TTC549 (cell line): Measurements from ENCODE around the gene GINS2.

Experiments used
- FAIRE-seq: peaks from 2 replicates; lab custom pipeline; 2012; peaks lifted over from hg19 to GRCh38; lab: Jason Lieb, UNC

The GINS2 gene

DNA sequence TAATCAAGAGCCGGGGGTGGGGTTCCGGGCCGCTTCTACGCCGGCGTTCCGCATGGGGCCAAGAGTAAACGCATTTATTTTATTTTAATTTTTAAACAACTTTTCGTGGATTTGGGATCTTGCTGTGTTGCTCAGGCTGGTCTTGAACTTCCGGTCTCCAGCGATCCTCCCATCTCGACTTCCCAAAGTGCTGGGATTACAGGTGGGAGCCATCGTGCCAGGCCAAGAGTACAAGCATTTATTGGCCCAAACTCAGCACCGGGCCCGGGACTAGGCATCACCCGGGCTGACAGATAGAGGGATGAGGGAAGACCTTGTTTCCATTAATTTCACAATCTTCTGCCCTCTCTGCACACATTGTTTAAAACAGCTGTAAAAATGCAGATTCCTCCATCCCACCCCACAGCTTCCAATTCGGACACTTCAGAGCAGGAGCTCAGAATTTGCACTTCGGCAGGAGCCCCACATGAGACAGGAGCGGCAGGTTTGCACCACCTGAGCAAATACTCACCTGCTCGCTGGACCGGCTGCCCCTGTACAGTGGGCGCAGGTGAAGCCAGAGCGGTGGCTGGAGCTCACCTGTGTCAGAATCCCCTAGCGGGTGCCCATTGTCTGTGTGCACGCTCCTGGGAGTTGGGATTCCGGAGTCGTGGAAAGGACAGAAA lies 663 bp upstream of the GINS2 start:
- FAIRE-seq, result no peak

DNA sequence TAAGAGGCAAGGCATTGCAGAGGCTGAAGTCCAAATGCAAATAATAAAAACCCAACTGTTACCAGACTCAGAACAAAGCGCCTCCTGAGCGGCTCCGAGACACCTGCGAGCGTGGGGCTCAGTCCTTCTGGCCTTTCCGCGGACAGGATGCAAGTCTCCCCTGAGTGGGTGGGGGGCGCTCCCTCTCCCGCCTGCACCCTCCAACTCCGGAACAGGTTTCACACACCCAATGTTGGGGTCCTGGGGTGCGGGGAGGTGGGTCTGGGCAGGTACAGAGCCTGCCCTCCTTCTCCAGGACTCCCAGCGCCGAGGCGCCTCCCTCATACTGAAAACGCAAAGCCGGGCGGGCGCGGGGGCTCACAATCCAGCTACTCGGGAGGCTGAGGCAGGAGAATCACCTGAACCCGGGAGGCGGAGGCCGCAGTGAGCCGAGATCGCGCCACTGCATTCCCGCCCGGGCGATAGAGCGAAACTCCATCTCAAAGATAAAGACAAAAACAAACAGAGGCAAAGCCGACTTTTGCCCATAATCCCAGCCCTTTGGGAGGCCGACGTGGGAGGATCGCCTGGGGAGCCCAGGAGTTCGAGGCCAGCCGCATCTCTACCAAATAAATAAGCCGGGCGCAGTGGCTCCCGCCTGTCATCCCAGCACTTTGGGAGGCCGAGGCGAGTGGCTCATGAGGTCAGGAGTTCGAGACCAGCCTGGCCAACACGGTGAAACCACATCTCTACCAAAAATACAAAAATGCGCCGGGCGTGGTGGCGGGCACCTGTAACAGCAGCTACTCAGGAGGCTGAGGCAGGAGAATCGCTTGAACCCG lies 893 bp downstream of the GINS2 start:
- FAIRE-seq, result no peak

GRCh38 chr16:85686912-85687591 lies 1.7 kb downstream of the GINS2 start:
- no peak for FAIRE-seq

GRCh38 chr16:85685251-85685650 lies 3.5 kb downstream of the GINS2 start:
- FAIRE-seq, result no peak

GRCh38 chr16:85683363-85683762 lies 5.4 kb downstream of the GINS2 start:
- FAIRE-seq, result no peak

DNA sequence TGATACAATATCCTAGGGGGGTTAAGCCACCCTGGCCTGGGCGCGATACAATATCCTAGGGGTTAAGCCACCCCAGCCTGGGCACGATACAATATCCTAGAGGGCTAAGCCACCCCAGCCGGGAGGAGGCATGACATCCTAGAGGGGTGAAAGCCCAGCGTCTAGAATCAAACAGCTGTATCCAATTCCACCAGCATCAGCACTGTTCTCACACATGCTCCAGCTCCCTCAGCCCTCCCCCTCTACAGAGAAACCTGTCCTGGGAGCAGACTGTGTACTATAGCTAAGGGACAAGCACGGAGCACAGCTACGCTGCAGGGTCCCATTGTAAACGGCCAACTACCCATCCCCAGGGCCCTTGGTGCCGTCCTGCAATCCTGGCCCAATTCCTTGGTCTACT lies 6.2 kb downstream of the GINS2 start:
- no peak for FAIRE-seq

DNA sequence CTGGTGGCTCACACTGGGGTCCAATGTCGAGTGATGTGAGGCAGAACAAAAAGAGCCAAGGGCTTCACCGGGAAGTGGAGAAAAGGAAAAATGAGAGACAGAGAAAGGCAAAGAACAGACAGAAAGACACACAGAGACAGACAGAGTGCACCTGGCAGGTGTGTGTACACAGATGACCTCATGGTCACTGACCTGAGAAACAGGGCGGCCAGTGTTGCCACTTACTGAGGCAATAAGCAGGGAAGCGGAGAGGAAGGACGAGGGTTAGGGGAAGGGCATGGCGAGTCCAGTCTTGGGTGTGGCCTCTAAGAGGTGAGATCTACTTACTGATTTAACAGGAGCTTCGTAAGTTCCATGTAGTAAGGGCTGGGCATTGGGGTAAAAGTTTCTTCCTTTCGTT lies 7.5 kb downstream of the GINS2 start:
- FAIRE-seq, result no peak

DNA sequence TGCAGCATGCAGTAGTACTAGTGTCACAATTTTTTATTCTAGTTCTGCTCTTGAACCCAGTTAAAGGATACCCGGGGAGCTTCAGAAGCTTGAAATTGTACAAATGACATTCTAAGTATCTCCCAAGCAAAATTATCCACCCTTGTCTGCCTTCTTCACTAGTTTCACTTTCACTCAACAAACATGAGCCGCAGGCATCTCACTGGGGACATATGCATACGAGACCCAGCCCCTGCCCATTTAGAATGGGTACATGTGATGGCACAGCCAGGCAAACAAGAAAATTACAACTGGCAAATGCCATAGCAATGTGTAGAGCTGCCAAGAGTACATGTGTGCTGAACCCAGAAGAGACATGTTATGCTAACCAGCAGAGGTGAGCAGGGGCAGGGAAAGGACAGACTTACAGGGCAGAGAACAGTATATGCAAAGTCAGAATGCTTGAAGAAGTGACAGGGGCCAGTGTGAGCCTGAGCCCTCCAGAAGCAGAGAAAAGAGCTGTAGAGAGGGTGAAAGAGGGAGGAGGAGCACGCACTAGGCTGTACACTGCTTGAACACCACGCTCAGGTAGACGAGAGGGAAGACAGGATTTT lies 8.3 kb downstream of the GINS2 start:
- FAIRE-seq, result no peak

GRCh38 chr16:85679870-85680269 lies 8.9 kb downstream of the GINS2 start:
- no peak for FAIRE-seq

DNA sequence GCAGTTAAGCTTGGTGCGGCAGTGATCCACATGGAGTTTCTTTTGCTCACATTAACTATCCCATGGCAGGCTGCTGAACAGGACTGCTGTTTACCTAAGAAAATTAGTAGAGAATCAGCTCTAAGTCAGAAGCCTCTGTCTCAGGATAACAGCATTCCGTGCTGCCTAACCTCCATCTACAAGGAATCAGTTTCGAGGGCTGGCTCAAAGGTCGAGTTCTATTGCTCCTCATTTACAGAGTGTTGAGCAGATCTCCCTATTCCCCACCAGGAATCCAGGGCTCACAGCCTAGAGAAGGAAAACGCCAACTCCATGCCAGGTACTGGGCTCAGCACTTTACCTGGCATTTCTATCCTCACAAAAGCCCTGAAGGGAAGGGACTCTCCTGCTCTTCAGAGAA lies 9.9 kb downstream of the GINS2 start:
- FAIRE-seq, result no peak

DNA sequence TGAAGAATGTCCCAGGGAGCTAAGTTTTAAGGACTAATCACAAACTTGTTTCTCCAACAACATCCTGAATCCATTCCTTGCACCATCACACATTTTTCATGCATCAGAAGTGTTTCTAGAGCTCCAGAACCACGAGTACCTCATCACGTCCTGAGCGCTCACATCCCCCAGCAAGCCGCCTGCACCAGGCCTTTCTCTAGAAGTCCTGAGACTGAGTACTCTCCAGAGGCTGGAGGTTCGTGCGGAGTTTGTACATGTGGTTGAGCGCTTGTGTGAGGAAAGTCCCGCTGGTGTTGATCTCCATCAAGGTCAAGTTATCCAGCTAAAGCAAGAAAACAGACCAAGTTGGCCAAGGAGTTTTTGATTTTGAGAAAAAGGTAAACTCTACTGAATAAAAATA lies 10.7 kb downstream of the GINS2 start:
- no peak for FAIRE-seq

DNA sequence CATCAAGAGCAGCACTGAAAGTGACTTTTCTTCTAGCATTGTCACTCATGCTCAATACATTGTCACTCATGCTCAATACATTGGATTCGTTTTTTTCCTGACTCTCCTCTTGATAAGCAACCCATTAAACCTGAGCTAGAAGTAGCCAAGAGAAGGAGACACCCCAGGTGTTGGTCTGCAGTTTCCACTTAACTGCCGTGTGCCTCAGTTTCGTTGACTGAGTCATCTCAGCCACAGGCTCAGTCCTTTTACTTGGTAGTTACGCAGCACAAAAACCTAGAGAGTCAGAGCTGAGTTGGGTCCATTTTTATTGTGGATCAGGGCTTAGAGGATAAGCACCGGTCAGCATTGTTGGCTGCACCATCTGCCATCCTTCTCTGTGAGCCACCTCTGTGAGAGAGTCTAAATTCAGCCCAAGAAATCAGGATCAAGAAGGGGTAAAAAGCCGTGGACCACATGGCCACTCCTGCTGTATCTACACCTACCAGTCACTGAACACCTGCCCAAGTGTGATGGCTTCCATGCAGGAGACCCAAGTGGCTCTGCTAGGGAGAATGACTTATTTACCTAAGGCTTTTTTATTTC lies 11.3 kb downstream of the GINS2 start:
- no peak for FAIRE-seq

GRCh38 chr16:85676466-85676865 lies 12.3 kb downstream of the GINS2 start:
- no peak for FAIRE-seq

DNA sequence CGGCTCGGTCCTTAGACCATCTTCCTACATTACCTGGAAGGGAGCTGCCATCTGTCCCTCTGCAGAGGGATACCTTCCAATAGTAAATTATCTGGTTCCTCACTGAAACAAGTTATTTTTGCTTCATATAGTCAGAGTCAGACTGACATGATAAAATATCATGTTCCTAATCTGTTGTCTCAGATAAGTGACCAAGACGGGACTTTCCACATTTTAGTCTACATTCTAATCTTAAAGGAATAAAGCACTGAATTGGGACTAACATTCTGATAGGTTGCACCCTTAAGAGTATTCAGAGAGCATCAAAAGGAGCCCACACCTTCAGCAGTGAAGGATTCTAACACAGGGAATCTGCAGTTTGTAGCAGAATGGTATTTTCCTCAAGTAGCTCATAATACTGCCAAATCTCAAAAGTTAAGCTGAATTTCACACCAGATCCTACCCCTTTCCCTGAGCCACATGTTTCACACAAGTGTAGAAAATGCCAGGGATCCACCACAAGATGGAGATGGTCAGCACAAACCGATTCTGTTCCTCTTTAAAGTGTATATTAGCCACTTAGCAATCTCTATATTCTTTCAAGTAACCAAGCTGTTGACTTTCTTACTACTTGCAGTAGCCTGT lies 13.4 kb downstream of the GINS2 start:
- FAIRE-seq, result peak; percentile 11

DNA sequence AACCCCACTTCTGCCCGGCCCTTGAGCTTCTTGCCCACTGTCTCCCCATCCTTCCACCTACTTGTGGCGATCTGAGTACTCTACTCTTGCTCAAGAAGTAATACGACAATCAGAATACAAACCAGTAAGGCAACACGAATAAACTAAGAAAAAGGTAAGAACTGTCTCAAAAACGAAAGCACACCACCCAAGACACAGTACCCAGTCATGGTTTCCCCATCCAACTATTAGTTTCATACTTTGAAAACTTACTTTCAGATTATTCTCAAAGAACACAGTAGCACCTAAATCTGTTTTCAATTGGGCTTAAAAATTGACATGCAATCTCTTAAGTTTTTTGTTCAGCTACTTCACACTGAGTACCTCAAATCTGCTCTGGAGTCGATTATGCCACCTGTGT lies 13.9 kb downstream of the GINS2 start:
- no peak for FAIRE-seq

- FAIRE-seq, result no peak
These were observed 14.4 kb downstream of the GINS2 start for GRCh38 chr16:85674418-85674755.

DNA sequence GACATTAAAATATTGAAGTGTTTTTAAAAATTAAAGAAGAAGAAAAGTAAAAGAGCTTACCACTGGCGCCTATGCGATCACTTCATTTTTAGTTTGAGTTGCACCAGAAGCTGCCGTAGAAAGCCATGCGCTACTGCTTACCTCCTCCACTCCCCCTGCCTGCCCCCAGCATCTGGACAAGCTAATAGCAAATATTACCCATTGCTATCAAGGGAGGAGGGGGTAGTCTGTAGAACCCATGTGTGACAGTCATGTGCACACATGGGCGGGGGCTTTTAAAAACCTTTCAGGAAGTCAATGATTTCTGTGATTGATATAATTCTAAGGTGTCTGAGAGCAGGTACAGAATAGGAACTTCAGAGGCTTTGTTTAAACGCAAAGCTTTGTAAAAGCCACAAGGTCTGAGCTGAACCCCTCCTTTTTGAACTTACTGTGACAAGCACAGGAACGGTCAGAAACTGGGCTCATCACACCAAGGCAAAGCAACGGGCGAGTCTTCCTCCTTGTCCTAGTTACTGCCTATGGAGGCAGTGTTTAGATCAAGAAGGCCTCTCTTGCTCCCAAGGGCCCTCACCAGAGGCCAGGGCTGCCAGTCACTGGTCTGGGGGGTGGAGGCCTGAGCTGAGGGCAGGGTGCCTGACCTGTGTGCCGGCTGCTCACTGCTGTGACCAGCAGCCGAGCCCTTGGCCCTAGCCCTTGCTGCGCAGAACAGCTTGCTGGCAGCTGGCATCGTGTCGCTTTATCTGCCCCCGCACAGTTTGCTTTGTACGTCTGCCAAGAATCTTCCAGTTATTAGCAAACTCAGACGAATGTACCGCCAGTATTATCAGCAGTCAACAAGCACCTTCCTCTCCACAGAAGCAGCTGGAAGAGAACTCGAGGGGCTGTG lies 15.0 kb downstream of the GINS2 start:
- FAIRE-seq, result no peak

DNA sequence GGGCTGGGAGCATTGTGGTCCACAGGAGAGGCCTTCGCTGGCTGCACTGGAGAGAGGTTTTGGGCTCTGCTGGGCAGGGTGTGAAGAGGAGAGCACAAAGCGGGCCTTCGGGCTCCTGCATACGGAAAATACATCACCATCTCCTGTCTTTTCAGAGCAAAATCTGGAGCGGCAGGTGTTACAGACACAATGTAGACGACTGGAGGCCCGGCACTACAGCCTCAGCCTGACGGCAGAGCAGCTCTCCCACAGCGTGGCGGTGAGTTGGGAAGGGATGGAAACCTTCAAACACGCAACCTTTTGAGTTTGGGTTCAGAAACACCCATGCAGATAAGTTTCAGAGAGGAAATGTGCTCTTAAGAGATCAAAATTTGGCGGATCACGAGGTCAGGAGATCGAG lies 17.9 kb downstream of the GINS2 start:
- FAIRE-seq, result no peak

DNA sequence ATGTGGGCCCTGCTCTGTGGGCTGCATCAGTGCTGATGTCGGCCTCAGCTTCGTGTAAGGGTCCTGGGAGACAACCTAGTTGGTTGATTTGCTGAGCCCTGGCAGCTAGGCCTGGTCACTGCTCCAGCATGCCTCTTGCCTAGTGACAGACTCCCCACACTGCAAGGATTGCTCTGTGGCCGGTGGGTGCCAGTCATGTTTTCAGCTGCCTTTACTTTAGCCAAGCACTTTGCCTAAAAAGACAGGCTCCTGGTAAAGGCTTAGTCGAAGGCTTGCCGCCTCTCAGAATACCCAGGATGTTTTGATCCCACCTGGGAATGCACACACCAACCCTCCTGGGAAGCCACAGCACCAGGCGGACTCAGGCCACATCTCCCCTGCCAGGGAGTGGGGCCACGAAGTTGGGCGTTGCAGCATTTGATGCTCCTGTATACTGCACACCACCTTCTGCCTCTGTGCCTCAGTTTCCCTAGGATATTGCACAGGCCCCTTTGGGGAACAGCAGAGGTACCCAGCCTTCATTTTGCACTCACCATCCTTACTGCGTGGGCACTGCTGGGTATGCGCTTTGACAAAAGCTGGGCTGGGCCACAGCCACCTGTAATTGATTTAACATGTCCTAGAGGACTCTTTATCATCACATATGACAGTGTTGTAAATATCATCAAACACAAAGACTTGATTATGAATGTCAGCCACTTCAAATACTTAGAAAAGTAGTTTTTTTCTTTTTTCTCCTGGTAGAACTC lies 19.9 kb downstream of the GINS2 start:
- no peak for FAIRE-seq

GRCh38 chr16:85667841-85668413 lies 20.8 kb downstream of the GINS2 start:
- no peak for FAIRE-seq
